Parathyroid adenoma (tissue), 2 donors: ENCODE measurements around the gene VSIG2.
"Not testable (repeated sequence)": the region's sequence is repeated elsewhere in the genome, so short reads cannot be mapped to it uniquely, and the experiment has no call there.

Experiments
- H2AFZ ChIP-seq: fragments of 300-600 bp; sonication (generic); one replicate; pipeline ENCODE4 v1.7.0; 2017; ENCODE audit warnings: antibody characterized with exemption, mild to moderate bottlenecking
- H3K27ac ChIP-seq: fragments of 300-600 bp; sonication (generic); one replicate; pipeline ENCODE4 v1.7.0; 2017
- H3K27me3 ChIP-seq: fragments of 300-600 bp; sonication (generic); one replicate; pipeline ENCODE4 v1.7.0; 2017; ENCODE audit warnings: low read length; ENCODE audit not compliant: control insufficient read depth, insufficient read depth
- H3K36me3 ChIP-seq: fragments of 300-600 bp; sonication (generic); one replicate; pipeline ENCODE4 v1.7.0; 2017; ENCODE audit warnings: low read length; ENCODE audit not compliant: control insufficient read depth, insufficient read depth
- H3K4me1 ChIP-seq: fragments of 300-600 bp; sonication (generic); one replicate; pipeline ENCODE4 v1.7.0; 2017; ENCODE audit warnings: control low read depth
- H3K4me2 ChIP-seq: fragments of 300-600 bp; sonication (generic); one replicate; pipeline ENCODE4 v1.7.0; 2017; ENCODE audit warnings: low read length
- H3K4me3 ChIP-seq: fragments of 300-600 bp; sonication (generic); one replicate; pipeline ENCODE4 v1.7.0; 2017; ENCODE audit warnings: low read depth, low read length
- H3K79me2 ChIP-seq: fragments of 300-600 bp; sonication (generic); one replicate; pipeline ENCODE4 v1.7.0; 2017; ENCODE audit warnings: control low read depth
- H3K9ac ChIP-seq: fragments of 300-600 bp; sonication (generic); one replicate; pipeline ENCODE4 v1.7.0; 2017; ENCODE audit warnings: mild to moderate bottlenecking
- H3K9me3 ChIP-seq: fragments of 300-600 bp; sonication (generic); one replicate; pipeline ENCODE4 v1.7.0; 2017; ENCODE audit warnings: low read length; ENCODE audit not compliant: control insufficient read depth
- TF ChIP-seq, protein P1 (sequence below): fragments of 300-600 bp; sonication (generic); IDR thresholded peaks from one replicate; pipeline ENCODE4 v1.7.0; 2017; ENCODE audit warnings: antibody characterized with exemption, mild to moderate bottlenecking
- donor health status: primary hyperparathyroidism.

The VSIG2 gene

DNA sequence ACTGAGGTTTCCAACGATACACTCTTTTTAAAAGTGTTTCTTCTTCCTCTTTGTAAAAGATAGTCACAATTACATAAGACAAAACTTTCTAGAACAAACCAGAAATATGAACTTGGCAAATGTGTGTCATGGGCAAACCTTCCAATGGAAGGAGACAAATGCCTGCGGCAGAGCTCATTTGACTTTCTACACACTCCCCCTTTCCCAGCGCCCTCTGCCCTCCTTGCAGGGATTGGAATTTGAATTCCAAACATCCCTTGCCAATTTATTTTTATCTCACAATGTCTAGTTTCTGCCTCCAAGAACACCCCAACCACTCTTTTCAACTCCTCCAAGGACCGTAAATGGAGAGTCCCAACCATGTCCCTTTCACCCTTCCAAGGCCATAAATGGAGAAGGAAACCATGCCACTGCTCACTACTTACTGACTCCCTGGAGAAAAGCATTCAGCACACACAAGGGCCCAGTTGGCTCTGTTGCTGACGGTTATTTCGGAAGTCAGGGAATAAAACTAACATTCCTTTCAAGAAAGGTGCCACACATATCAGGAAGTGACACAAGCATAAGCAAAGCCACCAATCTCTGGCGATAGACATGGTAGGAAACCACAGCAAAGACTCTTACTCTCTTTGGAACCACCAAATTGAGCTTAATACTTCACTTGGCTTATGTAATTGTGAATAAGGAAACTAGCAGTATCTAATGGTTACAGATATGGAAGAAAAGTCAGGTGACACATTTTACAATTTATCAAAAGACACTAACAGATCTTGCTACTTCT lies 25.0 kb upstream of the VSIG2 start:
- Histone ChIP-seq H3K36me3 (no peaks in the 10 kb centered on the region), H3K27ac (no peak overlapping the region), H3K9ac (no peak overlapping the region), H3K4me2 (no peak overlapping the region), H3K4me3 (no peak overlapping the region), H3K9me3 (no peaks in the 10 kb centered on the region), H3K79me2 (peaks cover 8% of the 10 kb centered on the region), H3K4me1 (no peaks in the 10 kb centered on the region), H3K27me3 (no peaks in the 10 kb centered on the region), H2AFZ (no peak overlapping the region)
- TF ChIP-seq, protein P1, sequence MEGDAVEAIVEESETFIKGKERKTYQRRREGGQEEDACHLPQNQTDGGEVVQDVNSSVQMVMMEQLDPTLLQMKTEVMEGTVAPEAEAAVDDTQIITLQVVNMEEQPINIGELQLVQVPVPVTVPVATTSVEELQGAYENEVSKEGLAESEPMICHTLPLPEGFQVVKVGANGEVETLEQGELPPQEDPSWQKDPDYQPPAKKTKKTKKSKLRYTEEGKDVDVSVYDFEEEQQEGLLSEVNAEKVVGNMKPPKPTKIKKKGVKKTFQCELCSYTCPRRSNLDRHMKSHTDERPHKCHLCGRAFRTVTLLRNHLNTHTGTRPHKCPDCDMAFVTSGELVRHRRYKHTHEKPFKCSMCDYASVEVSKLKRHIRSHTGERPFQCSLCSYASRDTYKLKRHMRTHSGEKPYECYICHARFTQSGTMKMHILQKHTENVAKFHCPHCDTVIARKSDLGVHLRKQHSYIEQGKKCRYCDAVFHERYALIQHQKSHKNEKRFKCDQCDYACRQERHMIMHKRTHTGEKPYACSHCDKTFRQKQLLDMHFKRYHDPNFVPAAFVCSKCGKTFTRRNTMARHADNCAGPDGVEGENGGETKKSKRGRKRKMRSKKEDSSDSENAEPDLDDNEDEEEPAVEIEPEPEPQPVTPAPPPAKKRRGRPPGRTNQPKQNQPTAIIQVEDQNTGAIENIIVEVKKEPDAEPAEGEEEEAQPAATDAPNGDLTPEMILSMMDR = no peak

DNA sequence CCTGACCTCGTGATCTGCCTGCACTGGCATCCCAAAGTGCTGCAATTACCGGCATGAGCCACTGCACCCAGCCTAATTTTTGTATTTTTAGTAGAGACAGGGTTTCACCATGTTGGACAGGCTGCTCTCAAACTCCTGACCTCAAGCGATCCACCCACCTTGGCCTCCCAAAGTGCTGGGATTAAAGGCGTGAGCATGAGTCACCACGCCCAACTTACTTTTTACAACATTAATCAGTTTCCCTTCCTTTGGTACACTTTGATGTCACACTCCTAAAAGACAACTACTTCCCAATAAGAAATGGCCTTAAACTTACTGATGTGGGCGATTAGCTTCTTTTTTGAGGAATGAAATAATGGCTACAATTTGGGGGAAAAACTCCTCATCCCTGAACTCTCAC lies 18.9 kb upstream of the VSIG2 start:
- not testable (repeated sequence) for H3K4me3 ChIP-seq, H3K4me2 ChIP-seq, H3K4me1 ChIP-seq, H3K9me3 ChIP-seq, H2AFZ ChIP-seq, H3K27me3 ChIP-seq, H3K9ac ChIP-seq, H3K79me2 ChIP-seq, H3K36me3 ChIP-seq, H3K27ac ChIP-seq

DNA sequence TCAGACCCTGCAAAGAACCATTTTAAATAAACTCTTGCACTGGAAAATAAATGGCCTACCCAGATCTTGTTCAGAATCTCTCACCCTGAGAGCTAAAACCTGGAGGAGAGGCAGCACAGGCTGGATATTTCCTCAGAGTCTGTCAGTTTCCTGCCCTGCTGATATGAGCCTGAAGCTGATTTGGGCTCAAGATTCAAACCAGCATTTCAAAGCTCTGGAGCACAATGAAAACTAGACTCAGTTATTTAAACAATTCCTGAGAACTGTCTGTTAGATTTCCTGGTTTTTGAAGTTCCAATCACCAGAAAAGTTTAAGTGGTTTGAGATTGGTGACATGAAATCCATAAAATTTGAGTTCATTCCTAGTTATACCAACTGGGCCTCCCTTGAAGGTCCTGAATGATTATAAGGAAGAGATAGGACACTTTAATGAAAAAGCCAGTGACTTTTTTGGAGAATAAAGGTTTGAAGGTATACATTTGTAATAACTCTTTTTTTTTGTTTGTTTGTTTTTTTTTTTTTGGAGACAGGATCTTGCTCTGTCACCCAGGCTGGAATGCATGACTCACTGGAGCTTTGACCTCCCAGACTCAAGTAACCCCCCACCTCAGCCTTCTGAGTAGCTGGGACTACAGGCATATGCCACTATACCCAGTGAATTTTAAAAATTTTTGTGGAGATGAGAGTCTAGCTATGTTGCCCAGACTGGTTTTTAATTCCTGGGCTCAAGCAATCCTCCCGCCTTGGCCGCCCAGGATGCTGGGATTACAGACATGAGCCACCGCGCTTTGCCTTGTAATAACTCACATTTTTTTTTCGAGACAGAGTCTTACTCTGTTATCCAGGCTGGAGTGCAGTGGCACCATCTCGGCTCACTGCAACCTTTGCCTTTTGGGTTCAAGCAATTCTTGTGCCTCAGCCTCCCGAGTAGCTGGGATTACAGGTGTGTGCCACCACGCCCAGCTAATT lies 18.0 kb upstream of the VSIG2 start:
- TF ChIP-seq, protein P1 = no peak
- H3K27me3 ChIP-seq = no peaks in the 10 kb centered on the region
- no peak overlapping the region for H3K4me2 ChIP-seq
- no peaks in the 10 kb centered on the region for H3K9me3 ChIP-seq
- no peak overlapping the region for H3K27ac ChIP-seq
- H2AFZ ChIP-seq = no peak overlapping the region
- H3K4me1 ChIP-seq = no peaks in the 10 kb centered on the region
- no peaks in the 10 kb centered on the region for H3K79me2 ChIP-seq
- no peak overlapping the region for H3K9ac ChIP-seq
- no peaks in the 10 kb centered on the region for H3K36me3 ChIP-seq
- H3K4me3 ChIP-seq = no peak overlapping the region

DNA sequence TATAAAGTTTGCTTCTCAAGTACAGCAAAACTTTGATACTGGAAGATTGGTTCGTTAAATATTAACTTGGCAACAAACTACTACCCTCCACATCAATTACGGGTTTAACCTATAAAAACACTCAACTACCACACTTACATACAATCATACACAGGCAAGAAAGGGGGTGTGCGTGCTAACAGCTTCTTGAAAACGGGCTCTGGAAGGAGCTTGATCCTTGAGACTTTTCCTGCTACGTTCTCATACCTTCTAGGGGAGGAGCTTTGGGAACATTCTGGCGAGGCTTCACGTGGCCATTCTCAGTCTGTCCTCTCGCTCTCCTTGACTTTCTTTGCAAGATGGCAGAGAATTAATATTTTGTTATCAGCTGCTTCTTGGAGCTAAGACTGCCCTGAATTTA lies 16.9 kb upstream of the VSIG2 start:
- no peak overlapping the region for H3K9ac ChIP-seq
- no peaks in the 10 kb centered on the region for H3K36me3 ChIP-seq
- H3K79me2 ChIP-seq = no peaks in the 10 kb centered on the region

DNA sequence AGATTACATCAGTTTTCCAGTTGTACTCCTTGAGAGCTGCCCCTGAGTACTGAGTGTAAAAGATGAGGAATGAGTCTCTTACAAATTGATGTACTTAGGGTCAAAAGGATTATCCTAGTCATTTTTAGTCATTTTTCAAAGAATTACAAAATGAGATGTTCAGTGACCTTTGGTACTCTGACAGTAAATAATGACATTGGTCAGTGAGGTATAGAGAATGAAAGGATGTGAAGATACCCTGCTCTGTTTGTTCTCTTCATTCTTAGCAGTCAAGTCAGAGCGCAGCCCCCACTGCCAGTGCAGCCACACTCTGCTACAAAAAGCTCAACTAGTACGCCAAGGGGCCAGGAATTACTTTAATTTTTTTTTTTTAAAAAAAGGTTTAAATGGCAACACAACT lies 14.1 kb upstream of the VSIG2 start:
- no peaks in the 10 kb centered on the region for H3K27me3 ChIP-seq
- H3K79me2 ChIP-seq = no peaks in the 10 kb centered on the region
- H3K27ac ChIP-seq = no peak overlapping the region
- TF ChIP-seq, protein P1 = no peak
- H3K4me2 ChIP-seq = no peak overlapping the region
- no peaks in the 10 kb centered on the region for H3K9me3 ChIP-seq
- H3K4me1 ChIP-seq = peaks cover 6% of the 10 kb centered on the region
- H2AFZ ChIP-seq = no peak overlapping the region
- no peaks in the 10 kb centered on the region for H3K36me3 ChIP-seq
- no peak overlapping the region for H3K4me3 ChIP-seq
- no peak overlapping the region for H3K9ac ChIP-seq

More for the DNA sequence above, 16.9 kb upstream of the VSIG2 start:
- Histone ChIP-seq H3K27ac (no peak overlapping the region), H3K4me3 (no peak overlapping the region), H3K9me3 (no peaks in the 10 kb centered on the region), H3K27me3 (no peaks in the 10 kb centered on the region), H3K4me1 (peaks cover 3% of the 10 kb centered on the region), H3K4me2 (no peak overlapping the region), H2AFZ (no peak overlapping the region)
- TF ChIP-seq, protein P1 = no peak
